Measurements from ENCODE around the gene ADAMTS8. TPM values are rescaled to one million over a fixed set of nuclear protein-coding genes. Genes with fewer than 3 reads are reported as not detected.
A peak's percentile ranks its signal among the peaks of the same experiment; 100 is the strongest.

The ADAMTS8 gene
- total RNA-seq, 4 donors from 2014 or later, result 10.0 to 45.6 (median 34.0) TPM

DNA sequence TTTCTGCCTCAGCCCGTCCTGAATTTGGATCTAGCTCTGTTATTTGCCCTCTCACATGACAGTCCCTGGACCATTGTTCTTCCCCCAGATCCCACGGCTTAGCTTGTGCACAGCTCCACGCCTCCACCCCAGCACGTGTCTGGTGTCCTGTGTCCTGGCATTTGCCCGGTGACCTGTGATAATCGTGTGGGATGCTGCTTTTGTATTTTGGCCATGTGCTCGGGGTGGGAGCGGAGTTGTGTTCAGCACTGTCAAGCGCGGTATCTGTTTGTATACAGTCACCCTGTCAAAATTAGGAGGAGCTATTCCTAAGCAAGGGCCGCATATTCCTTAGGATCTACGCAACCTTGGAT, 11.9 kb downstream of the ADAMTS8 start:
- Histone ChIP-seq H3K4me3 (no peak overlapping the region), H3K4me1 (peaks cover 2 to 45% (median 20%) of the 10 kb centered on the region in 3 donors), H3K27ac (no peak overlapping the region), H3K27me3 (no peaks in the 10 kb centered on the region), H3K36me3 (peaks cover 0 to 8% of the 10 kb centered on the region in 2 donors), H3K9me3 (no peaks in the 10 kb centered on the region)
- TF ChIP-seq POLR2A (IDR thresholded peaks at IDR 0.05), result no peak
- TF ChIP-seq, protein P1, sequence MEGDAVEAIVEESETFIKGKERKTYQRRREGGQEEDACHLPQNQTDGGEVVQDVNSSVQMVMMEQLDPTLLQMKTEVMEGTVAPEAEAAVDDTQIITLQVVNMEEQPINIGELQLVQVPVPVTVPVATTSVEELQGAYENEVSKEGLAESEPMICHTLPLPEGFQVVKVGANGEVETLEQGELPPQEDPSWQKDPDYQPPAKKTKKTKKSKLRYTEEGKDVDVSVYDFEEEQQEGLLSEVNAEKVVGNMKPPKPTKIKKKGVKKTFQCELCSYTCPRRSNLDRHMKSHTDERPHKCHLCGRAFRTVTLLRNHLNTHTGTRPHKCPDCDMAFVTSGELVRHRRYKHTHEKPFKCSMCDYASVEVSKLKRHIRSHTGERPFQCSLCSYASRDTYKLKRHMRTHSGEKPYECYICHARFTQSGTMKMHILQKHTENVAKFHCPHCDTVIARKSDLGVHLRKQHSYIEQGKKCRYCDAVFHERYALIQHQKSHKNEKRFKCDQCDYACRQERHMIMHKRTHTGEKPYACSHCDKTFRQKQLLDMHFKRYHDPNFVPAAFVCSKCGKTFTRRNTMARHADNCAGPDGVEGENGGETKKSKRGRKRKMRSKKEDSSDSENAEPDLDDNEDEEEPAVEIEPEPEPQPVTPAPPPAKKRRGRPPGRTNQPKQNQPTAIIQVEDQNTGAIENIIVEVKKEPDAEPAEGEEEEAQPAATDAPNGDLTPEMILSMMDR (IDR thresholded peaks at IDR 0.05), result no peak
- no peak for TF ChIP-seq EP300 (IDR thresholded peaks at IDR 0.05)
- no peak for TF ChIP-seq POLR2AphosphoS5 (IDR thresholded peaks at IDR 0.05)
- ATAC-seq, result no peak
- WGBS, 2 donors (ENCODE audit: low coverage in 1 of 2), result 50 to 89% methylated on average over 4 to 7 of the region's 12 CpGs

DNA sequence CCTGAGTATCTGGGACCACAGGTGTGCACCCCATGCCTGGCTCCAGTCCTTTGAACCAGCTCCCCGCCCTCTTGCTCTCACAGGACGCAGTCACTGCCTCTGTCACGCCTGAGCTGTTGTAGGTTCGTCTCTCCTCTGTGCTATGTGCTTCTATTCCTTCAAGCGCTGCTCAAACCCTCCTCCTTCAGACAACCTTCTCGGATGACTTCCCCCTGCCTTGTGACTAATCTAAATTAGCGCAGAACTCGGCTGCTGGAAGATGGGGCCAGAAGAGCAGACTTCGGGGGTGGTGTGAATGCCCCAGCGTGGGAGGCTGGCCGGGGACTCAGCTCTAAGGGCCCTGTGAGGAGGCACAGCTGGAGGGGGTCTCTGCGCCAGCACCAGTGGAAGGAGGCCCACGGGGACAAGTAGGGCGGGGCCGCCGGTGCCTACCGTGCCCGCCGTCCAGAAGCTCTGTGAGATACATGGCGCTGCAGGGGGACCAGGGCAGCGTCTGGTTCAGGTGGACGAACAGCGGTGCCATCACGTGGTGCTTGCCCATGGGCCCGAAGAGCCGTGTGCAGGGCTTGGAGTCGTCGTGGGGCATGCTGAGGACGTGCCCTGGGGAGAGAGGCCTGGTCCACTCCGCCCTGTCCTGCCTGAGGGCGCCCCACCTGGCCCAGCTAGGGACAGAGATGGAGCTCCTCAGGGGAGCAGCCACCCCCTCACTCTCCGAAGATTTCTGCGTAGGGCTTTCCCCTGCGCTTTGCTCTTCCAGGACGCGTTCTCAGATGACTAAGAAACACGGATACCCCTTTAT, 12.5 kb downstream of the ADAMTS8 start:
- TF ChIP-seq, protein P1 (IDR thresholded peaks at IDR 0.05), result no peak
- TF ChIP-seq EP300 (IDR thresholded peaks at IDR 0.05) (no peak), POLR2A (IDR thresholded peaks at IDR 0.05) (no peak), POLR2AphosphoS5 (IDR thresholded peaks at IDR 0.05) (no peak)
- H3K4me1 ChIP-seq, result peaks cover 2 to 39% (median 16%) of the 10 kb centered on the region in 3 donors

DNA sequence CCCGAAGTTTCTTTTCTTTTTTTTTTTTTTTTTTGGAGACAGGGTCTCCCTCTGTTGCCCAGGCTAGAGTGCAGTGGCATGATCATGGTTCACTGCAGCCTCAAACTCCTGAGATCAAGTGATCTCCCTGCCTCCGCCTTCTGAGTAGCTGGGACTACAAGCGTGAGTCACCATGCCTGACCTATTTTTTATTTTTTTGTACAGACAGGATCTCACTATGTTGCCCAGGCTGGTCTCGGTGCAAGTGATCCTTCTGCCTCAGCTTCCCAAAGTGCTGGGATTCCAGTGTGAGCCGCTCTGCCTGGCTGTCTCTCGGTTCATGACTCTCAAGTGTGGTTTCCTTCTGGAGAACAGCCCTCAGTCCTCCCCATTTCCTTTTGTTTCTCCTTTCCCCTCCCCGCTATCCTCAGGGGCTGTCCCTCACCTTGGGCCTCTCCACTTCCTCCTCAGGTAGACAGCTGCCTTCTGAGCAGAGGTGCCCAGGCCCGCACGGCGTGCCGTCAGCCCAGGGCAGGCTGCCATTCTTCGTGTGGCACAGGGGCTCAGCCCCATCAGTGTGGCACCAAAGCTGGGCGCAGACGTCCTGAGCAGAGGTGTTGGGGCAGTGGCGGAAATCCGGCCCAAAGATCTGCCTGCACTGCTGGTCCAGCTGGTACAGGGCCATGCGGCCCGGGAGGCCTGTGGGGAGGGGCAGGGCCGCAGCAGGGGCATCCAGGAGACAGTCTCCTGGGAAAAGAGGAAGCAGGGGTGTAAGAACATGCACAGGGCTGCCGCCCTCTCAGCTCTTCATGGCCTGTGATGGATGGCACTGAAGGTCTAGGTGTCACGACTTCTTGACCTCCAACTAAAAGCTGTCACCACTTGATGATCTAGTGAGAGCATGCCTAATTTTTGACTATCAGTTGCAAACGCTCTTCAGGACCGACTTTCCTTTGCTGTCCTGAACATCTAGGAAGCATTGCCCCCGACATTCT, 14.0 kb downstream of the ADAMTS8 start:
- whole genome bisulfite sequencing, 2 donors (ENCODE audit: low coverage in 1 of 2), result 66 to 68% methylated on average over 4 to 7 of the region's 24 CpGs
- H3K4me3 ChIP-seq, result no peak overlapping the region
- H3K9me3 ChIP-seq, result no peaks in the 10 kb centered on the region
- H3K36me3 ChIP-seq, result peaks cover 0 to 8% of the 10 kb centered on the region in 2 donors
- H3K4me1 ChIP-seq, result peaks cover 0 to 24% (median 7%) of the 10 kb centered on the region in 3 donors
- TF ChIP-seq POLR2AphosphoS5 (IDR thresholded peaks at IDR 0.05) (no peak), POLR2A (IDR thresholded peaks at IDR 0.05) (no peak), EP300 (IDR thresholded peaks at IDR 0.05) (no peak)
- TF ChIP-seq, protein P1 (IDR thresholded peaks at IDR 0.05), result no peak
- H3K27ac ChIP-seq, result peak overlapping the region in 2 of 4 donors; percentile 14 to 76
- H3K27me3 ChIP-seq, result no peaks in the 10 kb centered on the region
- no peak for ATAC-seq

More for the DNA sequence above, 12.5 kb downstream of the ADAMTS8 start:
- peak overlapping the region in 1 of 4 donors; percentile 31 for H3K27ac ChIP-seq
- ATAC-seq, result no peak
- WGBS, 2 donors (ENCODE audit: low coverage in 1 of 2), result 86 to 88% methylated on average over 4 to 7 of the region's 37 CpGs
- H3K9me3 ChIP-seq, result no peaks in the 10 kb centered on the region
- H3K27me3 ChIP-seq, result no peaks in the 10 kb centered on the region
- H3K36me3 ChIP-seq, result peaks cover 0 to 8% of the 10 kb centered on the region in 2 donors
- H3K4me3 ChIP-seq, result no peak overlapping the region

DNA sequence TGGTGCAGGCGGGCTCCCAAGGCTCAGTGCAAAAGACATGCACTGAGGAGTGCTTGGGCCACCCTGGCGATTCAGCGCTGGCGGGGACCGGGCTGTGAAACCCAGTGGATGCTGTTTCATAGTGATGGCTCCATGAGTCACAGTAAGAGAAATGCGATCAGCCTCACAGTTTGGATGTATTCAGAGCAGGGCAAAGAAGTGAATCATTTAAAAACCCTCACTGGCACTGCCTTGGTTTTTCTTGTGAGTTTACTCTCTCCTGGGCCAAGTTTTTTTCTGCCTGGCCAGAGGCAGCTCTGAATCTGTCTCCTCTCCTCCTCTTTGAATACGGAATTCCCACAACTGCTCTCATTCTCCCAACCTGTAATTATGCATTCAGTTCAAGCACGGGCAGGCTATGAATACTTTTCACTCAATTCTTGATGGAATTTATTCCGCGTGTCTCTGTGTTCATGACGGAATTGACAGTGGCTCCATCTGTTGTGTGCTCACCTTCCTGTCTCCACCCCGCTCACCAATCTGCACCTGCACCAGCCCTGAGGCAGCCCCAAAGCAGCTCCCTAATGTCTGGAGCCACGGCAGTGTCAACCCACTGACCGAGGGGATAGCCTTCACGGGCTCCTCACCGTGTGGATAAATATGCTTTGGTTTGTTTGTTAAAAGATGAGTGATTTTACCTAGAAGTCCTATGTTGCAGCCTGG, 14.9 kb downstream of the ADAMTS8 start:
- Histone ChIP-seq H3K36me3 (peaks cover 0 to 8% of the 10 kb centered on the region in 2 donors), H3K27me3 (no peaks in the 10 kb centered on the region), H3K27ac (peak overlapping the region in 3 of 4 donors; percentile 49 to 76 (median 70)), H3K4me3 (no peak overlapping the region), H3K4me1 (peaks cover 0 to 17% (median 4%) of the 10 kb centered on the region in 3 donors), H3K9me3 (no peaks in the 10 kb centered on the region)
- peak; percentile 58 for ATAC-seq
- TF ChIP-seq, protein P1 (IDR thresholded peaks at IDR 0.05), result no peak
- TF ChIP-seq POLR2A (IDR thresholded peaks at IDR 0.05) (no peak), POLR2AphosphoS5 (IDR thresholded peaks at IDR 0.05) (peak; percentile 62)
- 42 to 72% methylated on average over 3 to 9 of the region's 16 CpGs for WGBS, 2 donors (ENCODE audit: low coverage in 1 of 2)
